ENCODE results near the gene MRPS12.

Gene MRPS12

GRCh38 chr19:38971672-38972071, 40.9 kb downstream of the MRPS12 start:
- no peak for DNase-seq (ENCODE audit: extremely low read depth in 1 of 2, low read depth in 1 of 2)

GRCh38 chr19:38974624-38975213, 44.0 kb downstream of the MRPS12 start:
- no peak for DNase-seq (ENCODE audit: extremely low read depth in 1 of 2, low read depth in 1 of 2)

- no peak for DNase-seq (ENCODE audit: extremely low read depth in 1 of 2, low read depth in 1 of 2)
Observed at GRCh38 chr19:38975214-38975860, 44.6 kb downstream of the MRPS12 start, which contains the start of gene FBXO17. Gene FBXO17 (minus strand): TSS chr19:38975742. CDS start chr19:38950319, 25,423 bp downstream.

- DNase-seq (ENCODE audit: extremely low read depth in 1 of 2, low read depth in 1 of 2): no peak
Observed at GRCh38 chr19:38975861-38976271, 45.1 kb downstream of the MRPS12 start.

- DNase-seq (ENCODE audit: extremely low read depth in 1 of 2, low read depth in 1 of 2): no peak
Observed at GRCh38 chr19:38977445-38978325, 46.9 kb downstream of the MRPS12 start.

- DNase-seq (ENCODE audit: extremely low read depth in 1 of 2, low read depth in 1 of 2): no peak
Observed at GRCh38 chr19:38978326-38978689, 47.6 kb downstream of the MRPS12 start.

GRCh38 chr19:38979812-38980211, 49.1 kb downstream of the MRPS12 start:
- no peak for DNase-seq (ENCODE audit: extremely low read depth in 1 of 2, low read depth in 1 of 2)

GRCh38 chr19:38980583-38981374, 50.0 kb downstream of the MRPS12 start:
- DNase-seq (ENCODE audit: extremely low read depth in 1 of 2, low read depth in 1 of 2): no peak

Data from activated CD8-positive, alpha-beta memory T cell treated with anti-CD3 and anti-CD28 coated beads for 1 hour (primary cell).